Umbilical cord (tissue), 1 donor: ENCODE data around the gene P4HA3. TPM values are rescaled to one million over a fixed set of nuclear protein-coding genes. Genes with fewer than 3 reads are reported as not detected.

ENCODE experiments used
- total RNA-seq: library from RNA; depleted of rRNA; stranded (reverse); fragments of >200 nt; gene quantifications from one replicate; pipeline ENCODE4 v1.2.3, GENCODE V29; 2014; ENCODE audit warnings: low replicate concordance; ENCODE audit not compliant: insufficient read depth

Gene P4HA3
- total RNA-seq, 1 donor from 2014 or later, result 24.6 TPM

Other genes with a start within 250 kb of the P4HA3 start
- 19.7 TPM for gene C2CD3, start 140.6 kb downstream of the P4HA3 start, total RNA-seq
- gene PPME1, start 140.4 kb downstream of the P4HA3 start, total RNA-seq, result 62.6 TPM
- 20.0 TPM for gene PGM2L1, start 86.8 kb upstream of the P4HA3 start, total RNA-seq
- 5.3 TPM for gene KCNE3, start 155.9 kb upstream of the P4HA3 start, total RNA-seq
- gene LIPT2, start 182.1 kb upstream of the P4HA3 start, total RNA-seq, result 9.1 TPM